DMS153 treated with DMSO at 0.1 percent for 48 hours (cell line): ENCODE data around the gene HOMER1.

ENCODE experiments used
- DNase-seq: peaks from one replicate; lab custom pipeline; 2025; ENCODE audit not compliant: unreplicated experiment; lab: John Stamatoyannopoulos, UW

Gene HOMER1

DNA sequence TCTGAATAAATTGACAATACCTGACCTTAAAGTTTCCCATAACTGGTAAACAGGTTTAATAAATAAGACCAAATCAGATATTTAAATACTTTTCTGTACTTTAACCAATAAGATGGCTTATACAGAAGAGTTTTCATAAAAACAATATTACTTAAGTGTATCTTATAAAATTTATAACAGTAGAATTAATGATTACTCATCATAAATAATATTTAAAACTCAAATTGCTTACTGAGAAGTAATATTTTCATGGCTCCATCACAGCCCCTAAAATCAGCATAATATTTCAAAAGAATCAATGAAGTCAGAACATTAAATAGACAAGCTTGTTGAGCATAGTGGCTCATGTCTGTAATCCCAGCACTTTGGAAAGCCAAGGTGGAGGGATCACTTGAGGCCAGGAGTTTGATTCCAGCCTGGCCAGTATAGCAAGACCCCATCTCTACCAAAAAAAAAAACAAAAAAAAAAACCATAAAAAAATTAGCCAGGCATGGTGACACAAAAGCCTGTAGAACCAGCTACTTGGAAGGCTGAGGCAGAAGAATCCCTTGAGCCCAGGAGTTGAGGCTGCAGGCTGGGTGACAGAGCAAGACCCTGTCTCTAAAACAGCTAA, 23.5 kb downstream of the HOMER1 start:
- DNase-seq: no peak

DNA sequence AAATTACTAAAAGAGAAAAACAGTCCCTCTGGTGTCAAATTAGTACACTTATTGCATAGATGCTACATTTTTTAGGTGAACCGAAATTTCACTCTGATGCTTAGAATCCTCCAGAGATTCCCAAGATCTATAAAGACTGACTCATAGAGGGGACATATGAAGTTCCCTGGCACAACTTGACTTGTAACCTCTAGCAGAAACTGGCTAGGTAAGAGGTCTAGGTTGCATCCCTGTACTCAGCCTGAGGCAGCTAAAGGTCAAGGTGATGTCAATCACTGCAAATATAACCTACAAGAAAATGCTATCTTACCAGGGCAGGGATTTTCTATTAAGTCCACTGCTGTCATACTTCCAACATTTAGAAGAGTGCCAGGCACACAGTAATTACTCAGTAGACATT, 24.2 kb downstream of the HOMER1 start:
- DNase-seq: no peak

DNA sequence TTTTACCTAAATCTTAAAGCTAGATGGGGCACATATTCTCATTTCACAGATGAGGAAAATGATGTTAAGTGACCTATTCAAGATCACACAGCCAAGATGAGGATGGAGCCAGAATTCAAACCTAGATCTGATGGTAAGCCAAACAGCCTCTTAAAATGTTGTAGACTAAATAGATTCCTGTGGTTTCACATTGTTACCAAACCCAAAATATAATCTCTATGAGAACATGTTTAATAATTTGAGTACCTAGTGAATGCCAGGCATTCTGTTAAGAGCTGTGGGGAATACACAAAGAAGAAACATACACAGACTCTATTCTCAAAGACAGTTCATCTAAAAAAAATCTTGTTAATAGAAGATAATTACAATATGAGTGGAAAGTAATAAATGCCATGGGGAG, 25.2 kb downstream of the HOMER1 start:
- DNase-seq: no peak

DNA sequence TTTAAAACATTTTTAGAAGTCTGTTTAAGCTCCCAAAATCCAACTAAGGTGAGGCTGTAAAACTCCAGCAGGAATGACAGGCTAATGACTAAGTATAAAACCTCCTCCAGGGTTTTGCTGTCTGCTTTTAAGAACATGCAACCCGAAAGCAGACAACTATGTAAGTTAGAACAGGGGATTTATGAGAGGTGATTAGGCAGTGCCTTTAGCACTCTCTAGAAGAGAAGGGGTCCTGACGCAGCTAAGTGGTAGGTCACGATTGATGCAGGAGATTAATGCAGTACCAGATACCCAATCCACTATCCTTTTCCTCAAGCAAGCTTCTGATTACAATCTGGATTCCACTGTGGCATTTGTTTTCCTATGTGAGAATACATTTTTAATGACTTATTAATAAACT, 25.9 kb downstream of the HOMER1 start:
- no peak for DNase-seq

DNA sequence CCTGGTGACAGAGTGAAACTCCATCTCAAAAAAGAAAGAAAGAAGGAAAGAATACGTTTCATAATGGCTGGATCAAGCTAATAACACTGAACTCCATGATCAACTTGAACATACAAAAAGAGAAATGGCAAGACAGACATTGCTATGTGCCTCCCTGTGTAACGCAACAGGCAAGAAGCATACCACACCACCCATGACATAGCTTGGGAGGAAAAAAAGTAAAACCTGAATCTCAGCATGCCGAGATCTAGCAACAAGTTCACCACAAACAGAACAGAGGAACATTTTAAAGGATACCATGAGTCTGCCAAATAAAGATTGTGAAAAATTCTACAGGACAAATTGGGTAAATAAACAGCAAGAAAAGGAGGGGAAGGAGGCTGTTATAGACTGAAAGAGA, 26.7 kb downstream of the HOMER1 start:
- DNase-seq: no peak

DNA sequence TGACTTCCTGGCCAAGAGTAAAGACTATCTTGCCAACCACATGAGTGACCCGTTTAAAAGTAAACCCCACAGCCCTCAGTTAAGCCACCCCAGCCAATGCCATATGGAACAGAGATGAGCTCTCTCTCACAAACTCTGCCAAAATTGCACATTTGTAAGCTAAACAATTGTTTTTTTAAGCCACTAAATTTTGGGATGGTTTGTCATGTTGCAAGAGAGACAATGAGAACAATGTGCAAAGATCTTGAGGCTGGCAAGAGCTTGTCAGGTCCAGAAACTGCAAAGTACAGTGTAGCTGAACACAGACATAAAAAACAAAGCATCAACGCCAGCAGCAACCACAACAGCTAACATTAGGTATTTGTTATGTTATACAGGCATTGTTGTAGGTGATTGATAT, 27.8 kb downstream of the HOMER1 start:
- no peak for DNase-seq

DNA sequence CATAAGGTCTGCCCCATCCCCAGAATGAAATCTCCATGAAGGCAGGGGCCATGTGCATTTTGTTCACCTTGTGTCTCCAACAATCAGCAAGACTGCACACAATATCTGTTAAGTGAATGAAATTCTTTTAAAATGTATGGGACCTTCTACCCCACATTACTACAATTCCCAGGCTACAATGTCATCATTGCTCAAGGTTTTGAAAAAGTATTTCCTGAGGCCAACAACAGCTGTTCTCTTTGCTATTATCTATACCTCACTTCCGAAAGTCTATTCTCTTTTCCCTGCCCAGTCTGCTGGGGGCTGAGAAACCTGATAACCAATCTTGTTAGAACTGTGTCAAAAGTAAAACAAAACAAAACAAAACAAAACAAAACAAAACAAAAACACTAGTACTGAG, 29.2 kb downstream of the HOMER1 start:
- no peak for DNase-seq

DNA sequence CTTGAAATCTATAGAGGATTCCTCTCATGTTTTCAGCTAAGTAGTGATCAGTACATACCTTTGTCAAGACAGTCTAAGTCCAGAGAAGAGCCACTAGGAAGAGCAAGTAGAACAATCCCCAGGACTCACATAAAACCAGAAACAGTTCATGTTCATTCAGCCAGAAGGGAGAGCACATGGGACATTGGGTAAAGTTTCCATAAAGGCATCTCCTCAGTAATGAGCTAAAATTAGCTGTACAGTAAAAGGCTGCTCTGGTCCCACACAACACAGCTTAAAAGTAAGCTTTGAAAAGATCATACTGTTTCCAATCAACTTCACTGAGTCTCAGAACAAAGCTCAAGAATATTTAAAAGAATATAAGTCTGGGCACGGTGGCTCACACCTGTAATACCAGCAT, 32.4 kb downstream of the HOMER1 start:
- DNase-seq: no peak

DNA sequence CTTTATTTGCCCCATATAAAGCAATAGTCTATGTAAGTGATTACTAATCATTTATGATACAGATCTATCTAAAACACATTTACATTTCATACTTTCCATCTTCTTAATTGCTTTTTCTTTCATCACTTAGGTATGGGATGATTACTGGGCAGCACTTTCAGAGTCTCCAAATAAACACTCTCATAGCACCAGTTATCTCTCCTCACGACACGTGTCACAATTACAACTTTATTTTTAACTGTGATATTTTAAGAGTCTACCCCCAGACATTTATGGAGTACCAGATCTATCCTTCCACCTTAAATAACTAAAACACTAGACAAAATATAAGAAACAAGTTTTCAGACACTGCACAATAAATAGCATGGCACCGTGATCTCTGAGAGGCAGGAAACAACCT, 32.9 kb downstream of the HOMER1 start:
- DNase-seq: no peak

DNA sequence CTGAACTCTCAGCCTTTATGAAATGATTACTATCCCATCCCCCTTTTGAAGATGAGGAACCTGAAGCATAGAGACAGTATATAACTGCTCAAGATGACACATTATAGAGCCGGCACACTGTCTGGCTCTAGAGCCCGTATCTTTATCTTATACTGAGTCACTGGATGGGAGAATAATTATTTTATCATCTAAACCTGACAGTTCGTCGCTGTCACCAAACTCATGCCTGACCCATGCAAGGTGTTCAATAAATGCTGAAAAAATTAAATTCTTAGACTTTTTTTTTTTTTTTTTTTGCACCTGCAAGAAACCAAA, 38.8 kb downstream of the HOMER1 start:
- DNase-seq: no peak

DNA sequence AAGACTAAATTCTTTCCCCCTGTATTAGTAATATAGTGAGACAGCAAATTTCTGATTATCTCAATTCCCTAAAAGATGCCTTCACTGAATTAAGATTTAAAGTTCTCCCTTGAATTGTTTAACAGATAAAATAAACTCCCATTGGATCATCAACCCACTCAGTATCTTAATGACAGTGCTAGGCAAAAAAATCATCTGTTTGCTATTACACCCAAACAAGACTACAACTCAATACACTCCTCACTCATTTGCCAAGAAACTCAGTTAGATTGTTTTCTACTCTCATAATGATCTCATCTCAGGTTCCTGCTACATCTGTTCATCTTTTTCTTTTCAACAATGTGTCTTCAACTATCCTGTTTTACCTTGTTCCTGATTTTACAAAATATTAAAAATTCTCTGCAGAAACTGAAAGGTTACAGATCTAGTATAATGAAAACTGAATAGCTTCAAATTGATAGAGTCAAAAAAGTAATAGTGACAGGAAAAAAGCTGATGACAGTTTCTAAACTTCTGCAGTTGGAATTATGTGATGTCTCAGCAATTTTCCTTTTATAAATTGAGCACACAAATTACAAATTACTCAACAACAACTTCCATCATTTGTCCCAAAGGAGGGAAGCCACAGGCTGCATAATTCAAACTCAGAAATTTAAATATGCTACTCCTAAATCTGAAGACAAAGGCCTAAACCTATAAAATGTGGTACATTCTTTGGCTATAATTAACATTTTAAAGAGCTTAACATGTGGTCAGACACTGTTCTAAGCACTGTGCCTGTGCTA, 39.4 kb downstream of the HOMER1 start:
- DNase-seq: no peak

DNA sequence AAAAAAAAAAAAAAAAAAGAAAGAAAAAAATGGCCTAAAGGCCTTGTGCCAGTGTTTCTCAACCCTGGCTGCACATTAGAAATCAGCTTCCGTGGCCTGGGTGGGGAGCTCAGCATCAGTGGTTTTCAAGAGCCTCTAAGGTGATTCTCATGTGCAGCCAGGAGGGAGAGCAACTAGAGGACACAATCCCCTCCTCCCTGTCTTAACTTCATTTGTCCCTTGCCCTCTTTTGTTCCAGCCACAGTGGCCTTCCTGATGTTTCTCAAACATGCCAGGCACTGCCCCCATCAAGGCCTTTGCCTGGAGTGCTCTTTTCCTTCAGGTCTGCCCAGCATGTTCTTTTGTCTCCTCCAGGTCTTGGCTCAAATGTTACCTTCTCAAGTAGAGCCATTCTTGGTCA, 42.4 kb downstream of the HOMER1 start:
- DNase-seq: no peak

DNA sequence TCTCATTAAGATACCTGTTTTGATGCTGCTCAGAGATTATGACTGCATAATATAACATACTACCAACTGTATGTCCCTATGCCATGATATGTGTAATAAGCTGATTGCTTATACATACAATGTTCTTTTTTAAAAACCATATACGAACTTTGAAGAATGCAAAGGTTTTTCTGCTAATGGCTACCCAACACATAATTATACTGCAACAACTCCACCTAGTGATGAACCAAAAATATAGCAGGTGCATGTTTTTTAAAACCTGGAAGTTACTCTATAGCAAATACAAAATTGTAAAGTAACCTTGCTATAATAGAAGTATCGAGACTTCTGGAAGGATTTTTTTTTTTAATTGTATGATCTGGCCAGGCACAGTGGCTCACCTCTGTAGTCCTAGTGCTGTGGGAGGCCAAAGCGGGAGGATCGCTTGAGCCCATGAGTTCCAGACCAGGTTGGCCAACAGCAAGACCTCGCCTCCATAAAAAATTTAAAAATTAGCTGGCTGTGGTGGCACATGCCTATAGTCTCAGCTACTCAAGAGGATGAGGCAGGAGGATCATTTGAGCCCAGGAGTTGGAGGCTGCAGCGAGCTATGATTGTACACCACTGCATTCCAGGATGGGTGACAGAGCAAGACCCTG, 49.1 kb downstream of the HOMER1 start:
- DNase-seq: no peak

DNA sequence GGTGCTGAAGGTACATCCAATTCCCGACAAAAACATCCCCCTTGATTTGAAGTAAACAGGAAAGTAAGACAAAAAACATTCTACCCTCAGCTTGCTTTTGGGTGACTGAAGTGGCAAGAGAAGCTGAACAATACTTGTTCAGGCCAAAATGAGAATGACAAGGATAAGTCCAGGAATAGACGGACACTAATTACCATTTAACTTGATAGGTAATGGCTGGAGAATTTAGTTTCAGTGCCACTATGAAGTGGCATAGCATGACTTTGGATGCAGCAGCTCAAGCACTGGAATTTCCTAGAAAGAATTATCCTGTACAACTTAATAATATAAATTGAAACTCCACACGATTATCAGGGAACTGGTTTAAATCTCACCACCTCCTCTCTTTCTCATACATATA, 49.7 kb downstream of the HOMER1 start:
- no peak for DNase-seq

DNA sequence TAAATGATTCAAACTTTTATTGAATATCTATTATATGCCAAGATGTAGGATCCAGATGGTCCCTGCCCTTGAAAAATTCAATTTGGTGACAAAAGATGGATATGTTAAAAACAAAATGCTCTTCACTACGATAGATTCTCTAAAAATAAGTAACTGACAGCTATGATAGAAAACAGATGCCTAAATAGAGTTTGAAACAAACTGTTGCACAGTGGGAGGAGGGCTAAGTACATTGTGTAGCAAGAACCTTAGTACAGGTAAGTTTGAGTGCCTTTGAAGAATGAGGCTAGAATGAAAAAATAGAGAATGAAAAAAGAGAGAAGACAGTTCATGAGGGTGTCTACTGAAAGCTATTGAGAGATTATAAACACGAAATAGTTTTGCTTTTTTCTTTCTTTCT, 54.3 kb downstream of the HOMER1 start:
- no peak for DNase-seq

DNA sequence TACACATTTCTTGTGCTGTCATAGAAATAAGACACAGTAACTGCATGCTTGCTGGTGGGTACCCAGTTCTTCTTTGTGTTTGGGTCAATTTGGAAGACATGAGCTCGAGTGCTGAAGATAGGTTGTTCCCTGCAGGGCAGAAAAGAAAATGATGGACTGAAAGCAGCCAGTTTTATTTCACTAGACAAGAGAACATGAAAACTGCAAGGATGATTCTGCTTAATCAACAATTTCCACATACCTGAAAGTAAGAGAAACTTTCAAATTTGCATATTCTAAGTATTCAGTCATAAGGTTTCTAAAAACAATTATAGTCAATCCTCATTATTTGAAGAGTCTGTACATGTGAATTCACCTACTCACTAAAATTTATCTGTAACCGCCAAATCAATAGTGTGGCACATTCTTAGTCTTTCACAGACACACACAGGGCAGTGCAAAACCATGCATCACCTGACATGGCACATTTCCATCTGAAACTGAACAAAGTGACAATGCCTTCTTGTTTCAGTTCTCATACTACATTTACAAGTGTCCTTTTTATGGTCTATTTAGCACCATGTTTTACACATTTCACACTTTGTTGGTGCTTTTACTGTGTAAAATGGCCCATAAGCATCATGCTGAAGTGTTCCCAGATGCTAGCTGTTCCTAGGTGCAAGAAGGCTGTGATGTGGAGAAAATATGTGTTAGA, 56.9 kb downstream of the HOMER1 start:
- no peak for DNase-seq

DNA sequence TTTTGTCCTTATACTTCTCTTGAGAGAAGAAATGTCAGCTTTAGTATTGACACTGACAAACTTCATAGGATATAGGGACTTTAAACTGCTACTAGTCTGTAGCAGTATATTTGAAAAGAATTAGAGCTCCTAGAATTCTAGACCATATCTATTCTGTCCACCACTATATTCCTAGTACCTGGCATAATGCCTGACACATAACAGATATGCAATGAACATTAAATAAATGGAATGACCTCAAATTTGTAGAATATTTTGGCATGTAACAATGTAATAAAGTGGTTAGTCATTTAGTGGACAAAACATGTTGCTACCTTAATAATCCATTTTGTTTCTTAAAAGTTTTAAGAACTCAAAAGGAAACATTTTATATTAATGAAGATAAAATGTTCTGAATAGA, 57.5 kb downstream of the HOMER1 start:
- DNase-seq: no peak

DNA sequence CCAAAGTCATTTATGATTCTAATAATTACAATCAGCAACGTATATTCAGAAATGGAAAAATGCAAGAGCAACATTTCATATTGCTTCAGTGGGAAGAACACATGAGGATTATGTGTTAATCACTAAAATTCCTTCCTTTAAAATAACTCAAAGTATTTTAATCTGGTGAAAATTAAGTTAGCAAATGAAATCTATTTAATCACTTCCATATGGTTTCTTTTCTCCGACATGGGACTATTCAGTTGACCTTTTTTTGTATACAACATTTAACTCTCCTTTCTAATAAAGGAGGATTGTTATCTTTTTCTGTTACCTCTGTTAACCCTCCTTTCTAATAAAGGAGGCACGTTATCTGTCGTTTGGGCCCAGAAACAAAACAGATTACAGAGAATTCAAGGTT, 59.9 kb downstream of the HOMER1 start:
- DNase-seq: no peak

DNA sequence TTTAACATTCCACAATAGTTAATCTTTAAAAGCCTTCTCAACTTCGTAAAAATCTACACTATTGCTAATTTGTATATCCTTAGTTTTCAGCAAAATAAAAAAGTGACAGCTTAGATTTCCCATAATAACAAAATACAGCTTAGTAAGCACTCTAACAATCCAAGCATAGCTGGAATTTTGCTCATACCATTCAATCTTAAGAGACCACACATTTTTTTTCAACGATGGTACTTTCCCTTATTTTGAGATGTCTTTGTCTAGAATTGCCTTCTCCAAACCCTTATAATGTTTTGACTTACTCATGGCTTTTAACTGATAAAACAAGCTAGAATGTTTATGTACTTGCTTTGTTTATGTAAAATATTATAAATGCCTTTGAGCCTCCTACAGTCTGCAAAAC, 65.6 kb downstream of the HOMER1 start:
- no peak for DNase-seq

DNA sequence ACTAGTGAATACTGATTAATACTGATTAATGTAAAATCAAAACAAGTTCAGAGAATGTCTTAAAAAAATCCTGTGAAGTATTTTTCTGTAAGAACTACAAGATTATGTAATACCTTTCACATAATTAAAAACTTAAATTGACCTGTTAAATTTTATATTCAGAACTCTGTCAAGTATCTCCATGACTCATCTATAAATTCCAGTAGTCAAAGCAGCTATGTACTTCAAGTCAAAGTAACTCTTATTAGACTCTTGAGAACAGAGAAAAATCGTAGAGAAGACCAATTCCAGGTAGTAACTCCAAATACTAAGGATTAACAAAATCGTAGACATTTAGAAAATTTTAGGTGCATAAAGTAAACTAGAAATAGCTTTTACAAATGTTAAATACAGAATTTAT, 77.1 kb downstream of the HOMER1 start:
- no peak for DNase-seq

DNA sequence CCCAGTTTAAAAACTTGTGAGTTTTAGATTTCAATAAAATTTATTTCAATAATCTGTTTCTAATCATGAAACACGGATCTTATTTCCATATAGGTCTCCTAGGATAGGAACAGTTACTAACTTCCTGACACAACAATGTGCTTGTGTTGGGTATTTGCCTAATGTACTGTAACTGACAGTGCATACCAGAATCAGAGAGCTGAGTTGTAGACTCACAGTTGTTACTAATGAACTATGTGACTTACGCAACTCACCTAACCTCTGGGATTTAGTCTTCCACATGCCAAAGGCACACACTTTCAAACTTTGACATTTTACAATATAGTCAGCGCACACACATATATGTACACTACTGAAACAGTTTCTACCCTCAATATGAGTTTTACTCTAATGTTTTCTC, 77.7 kb downstream of the HOMER1 start:
- DNase-seq: no peak

DNA sequence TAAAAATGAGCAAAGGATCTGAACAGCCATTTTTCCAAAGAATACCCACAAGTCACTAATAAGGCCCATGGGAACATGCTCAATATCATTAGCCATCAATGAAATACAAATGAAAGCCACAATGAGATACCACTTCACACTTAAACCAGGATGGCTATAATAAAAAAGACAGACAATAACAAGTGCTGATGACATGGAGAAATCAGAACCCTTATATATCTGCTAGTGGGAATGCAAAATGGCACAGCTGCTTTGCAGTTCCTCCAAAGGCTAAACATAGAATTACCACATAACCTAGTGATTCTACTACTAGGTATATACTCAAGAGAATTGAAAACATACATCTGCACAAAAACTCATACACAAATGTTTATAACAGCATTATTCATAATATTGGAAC, 83.7 kb downstream of the HOMER1 start:
- no peak for DNase-seq
